WI38 (cell line): ENCODE data around the gene MROH2A.
"Not testable (repeated sequence)": the region's sequence is repeated elsewhere in the genome, so short reads cannot be mapped to it uniquely, and the experiment has no call there.

Experiments
- H3K4me3 ChIP-seq: 2 replicates; pipeline ENCODE4 v1.5.1; 2011; ENCODE audit warnings: low read depth, mild to moderate bottlenecking, control low read depth, low read length
- TF ChIP-seq, protein P1 (sequence below): IDR thresholded peaks from 2 replicates; pipeline ENCODE4 v1.5.1; 2012; ENCODE audit warnings: low read depth, mild to moderate bottlenecking, control low read depth, low read length

Gene MROH2A

DNA sequence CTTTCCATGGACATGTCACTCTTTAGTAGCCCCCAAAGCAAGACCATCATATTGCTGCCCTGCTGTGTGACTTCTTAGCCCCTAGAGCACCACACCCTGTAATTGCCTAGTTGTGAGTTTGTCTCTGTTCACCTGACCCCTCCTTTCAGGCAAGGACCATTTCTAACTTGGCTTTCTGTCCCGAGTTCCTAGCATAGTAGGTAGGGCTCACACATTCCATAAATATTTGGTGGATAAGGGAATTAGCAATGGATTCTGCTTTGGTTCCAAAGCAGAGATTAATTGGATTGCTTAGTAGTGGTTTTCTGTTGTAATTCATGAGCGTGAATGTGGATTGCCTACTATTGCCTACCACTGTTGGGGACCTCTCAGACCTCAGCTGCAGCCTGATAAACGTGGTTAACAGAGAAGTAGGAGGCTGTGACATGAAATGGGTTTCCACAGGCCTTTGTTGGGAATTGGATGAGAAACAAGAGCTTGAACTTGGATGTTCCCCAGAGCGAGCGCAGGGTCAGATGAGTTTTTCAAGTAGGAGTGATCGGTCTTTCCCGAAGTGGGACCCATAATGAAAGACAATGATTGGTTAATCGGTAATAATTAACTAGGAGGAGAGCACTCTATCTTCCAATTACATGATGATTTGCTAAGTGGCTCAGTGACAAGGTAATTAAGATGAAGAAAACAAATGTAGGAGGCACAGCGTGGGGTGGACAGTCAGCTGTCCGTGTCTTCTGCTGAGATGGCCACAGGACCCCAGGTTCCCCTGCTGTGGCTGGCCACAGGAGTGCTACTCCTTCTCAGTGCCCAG, 31.5 kb upstream of the MROH2A start:
- TF ChIP-seq, protein P1, sequence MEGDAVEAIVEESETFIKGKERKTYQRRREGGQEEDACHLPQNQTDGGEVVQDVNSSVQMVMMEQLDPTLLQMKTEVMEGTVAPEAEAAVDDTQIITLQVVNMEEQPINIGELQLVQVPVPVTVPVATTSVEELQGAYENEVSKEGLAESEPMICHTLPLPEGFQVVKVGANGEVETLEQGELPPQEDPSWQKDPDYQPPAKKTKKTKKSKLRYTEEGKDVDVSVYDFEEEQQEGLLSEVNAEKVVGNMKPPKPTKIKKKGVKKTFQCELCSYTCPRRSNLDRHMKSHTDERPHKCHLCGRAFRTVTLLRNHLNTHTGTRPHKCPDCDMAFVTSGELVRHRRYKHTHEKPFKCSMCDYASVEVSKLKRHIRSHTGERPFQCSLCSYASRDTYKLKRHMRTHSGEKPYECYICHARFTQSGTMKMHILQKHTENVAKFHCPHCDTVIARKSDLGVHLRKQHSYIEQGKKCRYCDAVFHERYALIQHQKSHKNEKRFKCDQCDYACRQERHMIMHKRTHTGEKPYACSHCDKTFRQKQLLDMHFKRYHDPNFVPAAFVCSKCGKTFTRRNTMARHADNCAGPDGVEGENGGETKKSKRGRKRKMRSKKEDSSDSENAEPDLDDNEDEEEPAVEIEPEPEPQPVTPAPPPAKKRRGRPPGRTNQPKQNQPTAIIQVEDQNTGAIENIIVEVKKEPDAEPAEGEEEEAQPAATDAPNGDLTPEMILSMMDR, result no peak

GRCh38 chr2:233747283-233747544, 30.9 kb upstream of the MROH2A start:
- H3K4me3 ChIP-seq, result no peak overlapping the region
- TF ChIP-seq, protein P1, result no peak

More for the DNA sequence above, 31.5 kb upstream of the MROH2A start:
- no peak overlapping the region for H3K4me3 ChIP-seq

- H3K4me3 ChIP-seq, result not testable (repeated sequence)
Measured at GRCh38 chr2:233750689-233751088, 27.4 kb upstream of the MROH2A start.

- not testable (repeated sequence) for H3K4me3 ChIP-seq
Measured at GRCh38 chr2:233751212-233752009, 26.7 kb upstream of the MROH2A start.

DNA sequence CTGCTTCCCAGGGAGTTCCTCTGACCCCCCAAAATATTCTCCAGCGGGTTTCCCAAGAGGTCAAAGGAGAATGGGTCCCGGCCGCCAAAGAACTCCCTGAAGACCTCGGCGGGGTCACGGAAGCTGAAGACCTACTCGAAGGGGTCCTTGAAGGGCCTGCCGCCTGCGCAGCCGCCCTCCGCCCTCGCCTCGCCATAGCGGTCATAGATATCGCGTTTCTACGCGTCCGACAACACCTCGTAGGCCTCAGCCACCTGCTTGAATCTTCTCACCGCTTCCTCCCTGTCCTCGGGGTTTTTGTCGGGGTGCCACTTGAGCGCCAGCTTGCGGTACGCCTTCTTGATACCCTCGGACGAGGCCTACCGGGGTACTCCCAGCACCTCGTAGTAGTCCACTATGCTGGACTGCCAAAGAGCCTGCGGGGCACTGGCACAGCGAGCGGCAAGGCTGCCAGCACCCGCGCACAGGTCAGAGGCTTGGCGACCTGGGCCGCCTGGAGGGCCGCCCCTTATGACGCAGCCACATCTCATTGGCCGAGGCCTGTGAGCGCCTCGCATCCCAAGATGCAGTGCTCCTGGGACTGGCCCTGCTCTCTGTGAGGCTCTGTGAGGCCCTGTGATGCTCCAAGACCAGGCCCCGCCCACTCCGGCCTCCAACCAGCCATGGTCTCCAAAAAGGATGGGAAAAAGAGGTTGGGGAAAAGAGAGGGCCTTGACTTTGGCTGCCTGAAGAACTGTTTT, 23.1 kb upstream of the MROH2A start:
- H3K4me3 ChIP-seq, result no peak overlapping the region
- TF ChIP-seq, protein P1, result no peak

GRCh38 chr2:233756429-233757081, 21.6 kb upstream of the MROH2A start:
- H3K4me3 ChIP-seq, result no peak overlapping the region
- TF ChIP-seq, protein P1, result no peak

DNA sequence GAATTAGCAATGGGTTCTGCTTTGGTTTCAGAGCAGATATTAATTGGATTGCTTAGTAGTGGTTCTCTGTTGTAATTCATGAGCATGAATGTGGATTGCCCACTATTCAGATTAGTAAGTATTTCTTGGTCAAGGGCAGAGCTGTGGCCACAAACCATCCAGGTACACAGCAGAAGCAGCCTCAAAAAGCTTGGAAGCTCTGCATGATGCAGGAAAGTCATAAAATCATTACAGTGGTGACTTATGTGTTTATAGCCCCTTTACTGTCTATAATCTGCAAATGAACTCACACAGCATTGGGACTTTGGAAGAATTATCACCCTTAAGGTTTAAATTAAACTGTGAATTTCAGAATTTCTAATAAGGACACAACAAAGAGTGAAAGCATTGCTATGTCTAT, 20.0 kb upstream of the MROH2A start:
- TF ChIP-seq, protein P1, result no peak
- H3K4me3 ChIP-seq, result no peak overlapping the region
